ENCODE results near the gene ADAM12.

DNA sequence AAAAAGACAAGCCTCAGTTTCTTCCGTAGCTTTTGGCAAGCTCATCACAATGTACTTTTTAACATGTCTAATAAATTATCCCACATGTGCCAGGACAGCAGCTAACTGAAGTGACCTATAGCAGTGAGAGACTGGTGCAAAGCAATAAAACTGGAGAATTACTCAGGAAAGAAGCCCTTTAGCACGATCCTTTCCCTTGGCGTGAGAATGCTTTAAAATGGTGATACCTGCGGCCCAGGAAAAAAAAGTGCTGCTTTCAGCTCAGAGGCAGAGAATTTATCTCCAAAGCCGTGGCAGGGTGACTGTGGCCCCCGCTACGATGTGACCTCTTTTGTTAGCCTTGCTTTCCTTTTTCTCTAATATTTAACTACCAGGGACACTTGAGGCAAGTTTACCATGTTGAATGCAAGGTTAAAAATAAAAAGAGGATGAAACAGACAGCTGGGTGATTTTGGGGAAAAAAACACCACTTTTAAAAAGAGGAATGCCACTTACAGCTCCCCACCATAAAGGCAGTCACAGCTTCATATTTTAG is 307.9 kb downstream of the ADAM12 start:
- TF ChIP-seq, protein P1, sequence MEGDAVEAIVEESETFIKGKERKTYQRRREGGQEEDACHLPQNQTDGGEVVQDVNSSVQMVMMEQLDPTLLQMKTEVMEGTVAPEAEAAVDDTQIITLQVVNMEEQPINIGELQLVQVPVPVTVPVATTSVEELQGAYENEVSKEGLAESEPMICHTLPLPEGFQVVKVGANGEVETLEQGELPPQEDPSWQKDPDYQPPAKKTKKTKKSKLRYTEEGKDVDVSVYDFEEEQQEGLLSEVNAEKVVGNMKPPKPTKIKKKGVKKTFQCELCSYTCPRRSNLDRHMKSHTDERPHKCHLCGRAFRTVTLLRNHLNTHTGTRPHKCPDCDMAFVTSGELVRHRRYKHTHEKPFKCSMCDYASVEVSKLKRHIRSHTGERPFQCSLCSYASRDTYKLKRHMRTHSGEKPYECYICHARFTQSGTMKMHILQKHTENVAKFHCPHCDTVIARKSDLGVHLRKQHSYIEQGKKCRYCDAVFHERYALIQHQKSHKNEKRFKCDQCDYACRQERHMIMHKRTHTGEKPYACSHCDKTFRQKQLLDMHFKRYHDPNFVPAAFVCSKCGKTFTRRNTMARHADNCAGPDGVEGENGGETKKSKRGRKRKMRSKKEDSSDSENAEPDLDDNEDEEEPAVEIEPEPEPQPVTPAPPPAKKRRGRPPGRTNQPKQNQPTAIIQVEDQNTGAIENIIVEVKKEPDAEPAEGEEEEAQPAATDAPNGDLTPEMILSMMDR (IDR thresholded peaks at IDR 0.05 in 8 of 11, conservative IDR thresholded peaks at IDR 0.05 in 3 of 11) = no peak
- TF ChIP-seq POLR2A (IDR thresholded peaks at IDR 0.05) (no peak), POLR2AphosphoS5 (IDR thresholded peaks at IDR 0.05) (no peak)

Data from spleen (tissue), 7 donors.